Myocyte (in vitro differentiated cells): ENCODE data around the gene NTNG2. TPM values are rescaled to one million over a fixed set of nuclear protein-coding genes. Genes with fewer than 3 reads are reported as not detected.

ENCODE experiments used
- DNase-seq: peaks from one replicate; pipeline ENCODE4 v3.0.0-alpha.2; 2012; ENCODE audit warnings: low read depth
- total RNA-seq: library from RNA; depleted of rRNA; stranded (reverse); fragments of >200 nt; gene quantifications from 2 replicates; pipeline ENCODE4 v1.2.3, GENCODE V29; 2014

NTNG2 gene
- total RNA-seq, 1 donor from 2014 or later, result 2.0 TPM

DNA sequence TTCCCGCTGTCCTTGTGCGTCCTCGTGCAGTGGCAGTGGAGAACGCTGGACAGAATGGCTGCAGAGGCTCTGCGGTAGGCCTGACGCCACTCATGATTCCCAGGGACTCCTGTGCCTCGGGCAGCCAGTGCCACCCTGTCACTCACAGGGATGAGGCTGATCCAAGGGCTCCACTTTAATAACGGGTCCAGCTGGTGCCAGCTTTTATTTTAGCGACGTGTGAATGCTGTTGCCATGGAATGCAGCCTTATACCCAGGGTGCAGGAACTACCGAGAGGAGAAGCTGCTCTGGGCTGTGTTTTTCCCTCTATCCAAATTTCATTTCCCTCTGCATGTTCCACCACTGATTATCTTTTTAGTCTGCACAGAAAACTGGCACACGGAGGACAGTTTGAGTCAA is 15.8 kb upstream of the NTNG2 start:
- no peak for DNase-seq

DNA sequence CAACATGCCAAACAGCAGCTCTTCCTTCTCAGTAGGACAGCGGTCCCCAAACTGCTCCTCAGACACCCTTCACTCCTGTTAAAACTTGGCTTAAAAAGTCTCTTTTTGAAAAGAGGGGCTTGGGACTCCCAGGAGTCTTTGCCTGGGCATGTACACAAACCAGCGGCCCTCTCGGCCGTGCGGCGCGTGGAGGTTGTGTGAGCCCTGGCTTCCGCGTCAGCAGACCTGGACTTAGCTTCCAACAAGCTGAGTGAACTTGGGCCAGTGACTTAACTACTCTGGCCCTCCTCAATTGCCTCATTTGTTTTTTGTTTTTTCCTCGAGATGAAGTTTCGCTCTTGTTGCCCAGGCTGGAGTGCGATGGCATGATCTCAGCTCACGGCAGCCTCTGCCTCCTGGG is 15.3 kb upstream of the NTNG2 start:
- DNase-seq, result no peak

DNA sequence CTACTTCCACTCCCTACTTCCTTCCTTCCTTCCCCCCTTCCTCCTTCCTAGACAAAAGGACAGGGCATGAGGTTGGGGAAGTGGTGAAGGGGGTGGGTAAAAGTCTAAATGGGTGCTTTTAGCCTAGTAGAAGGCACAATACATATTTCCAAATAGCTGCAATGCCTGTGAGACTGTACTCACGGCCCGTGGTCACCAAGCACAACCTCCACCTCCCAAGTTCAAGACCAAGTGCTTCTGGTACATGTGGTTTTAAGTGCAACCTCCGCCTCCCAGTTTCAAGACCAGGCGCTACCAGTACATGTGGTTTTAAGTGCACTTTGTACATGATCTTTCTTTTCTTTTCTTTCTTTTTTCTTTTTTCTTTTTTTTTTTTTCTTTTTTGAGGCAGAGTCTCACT is 14.5 kb upstream of the NTNG2 start:
- DNase-seq, result no peak

DNA sequence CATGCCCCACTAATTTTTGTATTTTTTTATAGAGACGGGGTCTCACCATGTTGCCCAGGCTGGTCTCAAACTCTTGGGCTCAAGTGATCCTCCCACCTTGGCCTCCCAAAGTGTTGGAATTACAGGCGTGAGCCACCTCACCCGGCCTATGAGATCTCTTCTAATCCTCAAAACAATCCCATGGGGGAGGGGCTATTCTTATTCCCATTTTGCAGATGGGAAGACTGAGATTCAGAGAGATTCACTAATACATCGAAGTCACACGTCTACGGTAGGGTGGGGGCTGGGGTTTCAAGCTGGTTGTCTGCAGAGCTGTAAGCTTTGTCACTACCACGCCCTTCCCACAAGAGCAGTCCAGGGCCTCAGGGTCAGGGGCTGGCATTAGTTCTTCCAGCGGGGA is 14.0 kb upstream of the NTNG2 start:
- no peak for DNase-seq

DNA sequence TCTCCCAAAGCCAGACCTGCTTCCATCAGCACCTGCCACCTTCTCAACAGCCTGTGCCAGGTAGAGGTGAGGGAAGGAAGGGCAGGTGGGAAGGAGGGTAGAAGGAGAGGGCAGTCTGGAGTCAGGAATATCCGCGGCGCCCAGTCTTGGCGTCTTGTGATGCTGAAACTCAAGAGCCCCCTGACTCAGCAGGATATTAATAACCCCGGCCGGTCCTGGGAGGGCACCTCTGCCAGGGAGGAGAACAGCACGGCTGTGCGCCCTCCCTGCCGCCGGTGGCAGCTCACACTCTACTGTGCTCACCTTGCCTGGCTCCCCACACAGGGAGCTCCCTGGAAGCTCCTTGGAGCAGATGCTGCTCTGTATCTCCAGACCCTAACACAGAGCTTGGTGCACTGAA is 11.6 kb upstream of the NTNG2 start:
- DNase-seq, result no peak

DNA sequence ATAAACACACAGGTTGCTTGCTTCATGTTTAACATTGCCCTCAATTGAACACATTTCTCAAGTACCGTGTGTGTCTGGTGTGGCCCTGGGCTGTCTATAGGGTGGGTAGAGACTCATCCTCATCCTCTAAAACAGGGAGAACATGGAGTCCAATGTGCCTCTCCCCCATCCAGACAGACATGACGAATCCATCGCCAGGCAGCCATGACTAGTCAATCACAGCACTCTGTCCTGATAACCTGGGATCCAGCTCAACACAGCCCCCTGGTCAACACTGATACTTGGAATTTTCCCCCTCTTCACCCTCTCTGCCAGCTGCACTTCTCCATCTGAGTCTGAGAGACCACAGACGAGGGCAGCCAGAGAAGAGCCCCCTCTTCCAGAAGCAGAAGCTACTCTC is 10.7 kb upstream of the NTNG2 start:
- DNase-seq, result no peak

DNA sequence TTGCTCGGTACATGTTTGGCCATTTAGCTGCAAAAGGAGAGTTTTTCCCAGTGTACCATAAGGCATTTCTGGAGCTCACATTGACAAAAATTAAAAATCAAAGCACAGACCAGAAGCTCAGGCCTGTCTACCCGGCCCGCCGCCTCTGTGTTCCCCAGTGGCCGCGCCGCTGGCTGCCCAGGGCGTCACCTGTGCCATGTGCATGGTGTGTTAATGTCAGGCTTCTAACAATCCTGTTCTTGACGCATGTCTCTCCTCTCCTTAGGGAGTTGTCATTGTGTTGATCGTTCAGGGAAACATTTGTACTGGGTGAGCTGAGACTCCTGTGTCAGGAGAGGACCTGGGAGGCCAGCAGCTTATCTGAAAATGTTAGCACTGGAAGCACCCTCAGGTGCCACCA is 9.6 kb upstream of the NTNG2 start:
- DNase-seq, result no peak

DNA sequence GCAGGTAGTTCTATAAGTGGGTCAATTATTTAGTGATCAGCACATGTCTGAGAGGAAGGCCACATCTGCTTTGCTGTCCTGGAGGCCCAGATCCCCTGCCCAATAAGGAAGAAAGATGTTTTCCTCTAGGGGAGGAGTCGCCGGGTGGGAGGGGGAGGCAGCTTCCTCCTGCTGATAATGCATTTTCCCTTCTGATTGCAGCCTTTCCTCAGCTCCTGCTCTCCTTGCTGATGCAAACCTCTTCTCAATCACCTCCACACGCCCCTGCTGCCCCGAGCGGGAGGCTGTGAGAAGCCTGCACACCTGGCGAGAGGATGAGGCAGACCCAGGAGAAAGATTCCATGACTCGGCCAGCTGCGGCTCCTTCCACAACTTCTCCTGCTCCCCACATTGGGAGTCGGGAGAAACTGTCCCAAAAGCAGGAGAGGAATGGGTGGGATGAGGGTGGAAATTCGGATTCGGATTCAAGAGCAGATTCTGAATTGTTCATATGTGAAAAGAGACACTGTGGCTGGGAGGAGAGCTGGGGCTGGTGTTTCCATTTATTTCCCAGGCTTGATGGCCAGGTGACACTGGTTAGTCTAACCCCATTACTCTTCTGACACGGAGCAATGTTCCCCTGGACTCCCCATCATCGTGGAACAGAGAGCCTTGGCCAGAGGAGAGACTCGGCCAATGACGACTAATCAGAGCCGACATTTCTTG is 6.8 kb upstream of the NTNG2 start:
- DNase-seq, result no peak

DNA sequence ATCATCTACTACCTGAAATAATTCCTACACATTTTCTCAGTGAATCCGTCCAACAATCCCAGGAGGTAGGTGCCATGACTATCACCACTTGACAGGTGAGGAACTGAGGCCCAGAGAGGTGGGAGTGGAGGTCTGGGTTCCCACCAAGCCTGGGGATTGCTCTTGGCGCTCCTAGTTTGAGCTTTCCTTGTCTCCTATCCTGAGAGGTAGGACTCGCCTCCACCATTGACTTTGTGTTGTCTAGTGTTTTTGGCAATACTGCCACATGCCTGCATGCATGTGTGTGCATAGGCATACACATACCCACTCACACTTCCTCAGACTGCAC is 6.3 kb upstream of the NTNG2 start:
- DNase-seq, result no peak

DNA sequence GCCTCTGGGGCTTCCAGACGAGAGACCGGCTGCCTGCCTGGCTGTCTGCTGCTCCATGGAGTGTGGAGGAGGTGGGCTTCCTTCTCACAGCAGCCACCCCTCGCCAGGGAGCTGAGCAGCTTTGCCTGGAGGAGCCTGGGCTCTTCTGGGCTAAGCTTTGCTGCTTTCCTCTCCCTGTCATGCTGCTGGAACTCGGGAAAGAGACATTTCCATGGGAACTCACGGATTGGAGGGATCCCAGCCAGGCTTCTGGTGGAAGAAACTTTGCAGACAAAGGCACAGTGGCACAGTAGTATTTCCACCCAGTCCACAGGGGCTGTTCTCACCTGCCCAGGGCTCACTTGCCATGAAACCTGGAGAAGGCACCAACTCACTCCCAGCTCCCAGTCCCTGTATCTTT is 5.6 kb upstream of the NTNG2 start:
- no peak for DNase-seq

DNA sequence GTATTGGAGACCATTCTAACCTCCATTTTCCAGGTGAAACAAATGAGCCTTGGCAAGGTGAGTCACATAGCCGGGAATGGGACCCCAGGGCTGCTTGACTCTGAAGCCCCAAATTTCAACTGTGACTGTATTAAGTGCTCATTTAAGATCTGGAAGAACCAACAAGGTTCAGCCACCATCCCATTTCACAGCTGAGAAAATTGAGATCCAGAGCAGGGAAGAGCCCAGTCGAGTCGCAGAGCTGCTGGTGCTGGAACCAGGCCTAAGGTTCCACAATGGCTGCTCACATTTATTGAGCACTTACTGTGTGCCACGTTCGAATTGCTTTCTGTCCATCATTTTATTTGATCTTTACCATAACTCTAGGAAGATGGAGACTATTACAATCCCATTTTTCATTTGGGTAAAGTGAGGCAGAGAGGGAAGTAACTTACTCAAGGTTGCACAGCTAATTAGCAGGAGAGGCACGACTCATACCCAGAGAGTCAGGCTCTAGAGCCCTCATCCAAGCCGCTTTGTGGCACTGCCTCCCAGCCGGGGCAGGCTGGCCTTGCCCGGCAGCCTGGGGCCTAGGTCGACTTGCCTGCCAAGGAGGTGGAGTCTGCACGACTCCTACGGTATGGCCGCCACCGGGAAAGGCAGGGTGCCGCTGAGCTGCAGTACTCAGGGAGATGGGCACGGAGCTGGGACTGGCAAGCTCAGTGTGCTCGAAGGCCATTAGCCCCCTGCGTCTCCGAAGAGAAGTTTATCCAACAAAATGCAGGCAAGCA is 4.3 kb upstream of the NTNG2 start:
- DNase-seq, result no peak

DNA sequence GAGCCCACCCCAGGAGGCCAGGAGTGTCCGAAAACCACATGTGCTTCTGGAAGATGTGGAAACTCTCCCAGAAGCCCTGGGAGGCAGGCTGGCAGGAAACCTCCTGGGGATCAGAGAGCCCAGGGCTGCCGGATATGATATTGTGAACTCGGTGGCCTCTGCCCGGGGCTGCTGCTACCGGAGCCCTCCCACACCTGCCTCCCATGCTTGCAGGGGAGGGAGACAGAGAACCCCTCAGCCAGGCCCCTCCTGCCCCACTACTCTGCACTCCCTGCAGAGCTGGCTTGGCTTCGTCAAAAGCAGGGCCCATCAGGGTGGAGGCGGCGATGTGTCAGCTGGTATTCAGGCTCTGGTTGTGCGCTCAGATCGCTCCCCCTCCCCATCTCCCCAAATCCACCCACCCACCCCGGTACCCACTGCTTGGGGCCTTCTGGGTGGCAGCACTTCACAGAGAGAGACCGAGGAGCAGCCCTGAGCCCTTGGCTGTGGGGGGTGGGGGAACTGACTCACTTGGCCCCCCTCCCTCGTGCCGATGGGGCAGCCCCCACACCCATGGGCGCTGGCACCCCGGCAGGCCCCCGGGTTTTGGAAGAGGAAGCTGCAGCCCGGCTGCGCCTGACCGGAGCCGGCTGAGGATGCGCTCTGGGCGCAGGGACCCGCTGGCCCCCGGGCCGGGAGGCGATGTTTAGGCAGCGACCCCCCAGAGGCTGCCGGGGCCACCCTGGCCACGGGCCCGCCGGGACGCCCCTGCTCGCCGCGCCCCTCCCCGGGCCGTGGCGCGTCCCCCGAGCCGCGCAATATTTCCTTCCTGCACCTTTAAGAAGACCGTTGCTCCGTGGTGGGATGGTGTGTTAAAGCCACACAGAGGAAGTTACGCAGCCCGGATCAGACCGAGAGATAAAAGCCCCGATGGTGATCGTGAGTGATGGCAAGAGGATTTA is 786 bp upstream of the NTNG2 start:
- peak; percentile 59 for DNase-seq

DNA sequence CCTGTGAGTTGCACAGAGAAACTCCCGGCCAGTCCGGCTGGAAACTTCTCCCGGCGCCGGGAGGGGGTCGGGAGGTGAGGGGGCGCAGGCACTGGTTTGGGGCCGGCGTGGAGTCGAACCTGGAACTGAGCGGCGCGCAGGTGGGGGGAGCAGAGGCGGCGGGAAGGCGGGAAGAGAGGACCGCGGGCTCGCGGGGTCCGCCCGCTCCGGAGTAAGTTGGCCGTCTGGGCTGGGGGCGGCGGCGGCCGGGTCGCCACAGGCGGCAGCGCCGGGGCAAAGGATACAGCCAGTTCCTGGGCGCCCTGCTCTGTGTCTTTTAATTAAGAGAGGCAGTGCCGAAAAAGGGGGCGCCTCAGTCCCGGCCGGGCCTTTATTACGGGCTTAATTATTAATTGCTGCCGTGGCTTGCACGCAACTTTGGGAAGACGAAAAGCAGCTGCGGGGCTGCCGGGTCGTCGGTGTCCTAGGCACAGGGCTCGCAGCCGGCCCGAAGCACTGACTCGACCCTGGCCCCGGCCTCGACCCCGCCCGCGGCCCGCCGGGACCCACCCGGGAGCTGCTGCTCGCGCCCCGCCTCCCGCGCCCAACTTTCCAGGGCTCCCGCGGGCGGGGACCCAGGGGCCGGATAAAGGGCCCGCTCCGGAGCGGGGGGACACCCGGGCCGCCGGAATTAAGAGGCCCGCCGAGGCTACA is 1.1 kb downstream of the NTNG2 start:
- no peak for DNase-seq

DNA sequence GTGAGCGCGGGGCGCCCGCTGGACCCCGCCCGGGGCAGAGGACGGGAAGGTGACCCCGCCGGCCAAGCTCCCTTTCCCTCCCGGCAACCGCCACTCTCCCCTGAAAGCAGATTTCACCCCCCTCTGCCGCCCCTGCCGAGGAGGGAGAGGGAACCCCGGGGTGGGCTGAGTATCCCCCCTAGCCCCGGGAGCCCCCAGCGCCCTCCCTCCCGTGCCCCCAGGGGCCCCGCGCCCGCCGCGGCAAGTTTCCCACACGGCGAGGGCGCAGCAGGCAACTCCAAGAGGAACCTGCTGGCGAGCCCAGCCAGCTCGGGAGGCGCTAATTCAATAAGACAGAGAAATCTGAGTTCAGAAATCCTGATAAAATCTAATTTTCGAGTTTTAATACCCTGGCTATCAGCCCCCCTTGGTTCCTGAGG is 1.6 kb downstream of the NTNG2 start:
- peak; percentile 22 for DNase-seq

DNA sequence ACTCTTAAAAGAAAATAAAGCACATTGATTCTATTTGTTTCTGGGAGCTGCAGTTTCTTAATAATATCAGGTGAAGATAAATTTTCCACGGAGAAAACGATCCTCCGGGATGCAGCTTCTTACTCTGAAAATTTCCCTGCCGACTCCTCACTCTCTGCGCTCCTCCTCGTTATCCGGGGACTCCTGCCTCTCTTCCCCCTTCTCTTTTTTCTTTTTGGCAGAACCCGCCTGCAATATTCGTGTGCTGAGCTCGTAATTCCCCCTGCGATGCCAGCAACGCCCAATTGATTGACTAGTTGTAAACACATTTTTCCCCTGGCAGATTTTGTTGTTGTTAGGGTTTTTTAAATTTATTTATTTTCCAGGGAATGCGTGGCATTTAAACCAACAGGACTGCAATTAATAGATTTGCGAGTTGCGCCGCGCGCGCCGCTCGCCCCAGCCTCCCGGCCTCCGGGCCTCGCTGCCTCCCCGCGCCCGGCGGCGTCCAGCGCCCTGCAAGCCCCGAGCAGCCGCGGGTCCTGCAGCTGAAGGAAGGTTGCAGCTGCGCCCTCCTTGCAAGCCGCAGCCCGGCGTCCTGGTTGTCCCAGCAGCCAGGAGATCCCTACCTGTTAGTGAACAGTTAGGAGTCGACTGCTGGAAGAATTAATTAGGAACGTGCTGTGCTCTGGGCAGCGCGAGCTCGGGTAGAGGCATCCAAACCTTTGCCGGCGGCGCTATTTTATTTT is 2.2 kb downstream of the NTNG2 start:
- no peak for DNase-seq

DNA sequence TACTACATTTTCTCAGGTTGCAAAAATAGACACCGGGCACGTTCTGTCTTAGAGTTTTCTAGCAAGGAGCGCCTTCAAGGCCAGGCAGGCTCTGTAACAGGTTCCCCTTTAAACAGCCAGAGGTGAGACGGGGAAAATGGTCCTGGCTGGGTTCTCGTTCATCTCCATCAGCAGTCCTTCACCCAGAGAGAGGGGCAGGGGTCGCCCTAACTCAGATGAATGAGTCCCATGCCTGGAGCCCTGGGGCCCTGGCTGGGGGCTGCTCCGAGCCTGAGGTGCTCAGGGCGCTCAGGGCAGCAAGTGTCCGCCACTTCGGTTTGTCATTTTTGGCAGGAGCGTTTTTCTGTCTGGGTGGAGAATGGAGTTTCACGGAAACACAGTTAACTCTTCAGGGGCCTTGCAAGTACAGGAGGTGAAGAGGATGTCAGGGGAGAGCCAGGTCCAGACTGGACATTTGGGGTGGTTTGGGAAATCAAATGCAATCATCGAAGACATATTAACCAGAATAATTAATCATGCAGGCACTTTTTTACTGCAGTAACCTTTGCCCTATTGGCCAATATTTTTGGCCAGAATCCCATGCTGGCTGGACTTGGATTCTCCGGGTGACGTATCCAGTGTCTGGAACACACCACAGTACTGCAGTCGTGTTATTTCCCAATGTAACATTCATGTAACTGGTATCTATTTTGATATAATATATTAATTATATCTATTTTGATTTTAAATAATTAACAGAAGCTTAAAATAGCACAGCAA is 2.9 kb downstream of the NTNG2 start:
- no peak for DNase-seq

DNA sequence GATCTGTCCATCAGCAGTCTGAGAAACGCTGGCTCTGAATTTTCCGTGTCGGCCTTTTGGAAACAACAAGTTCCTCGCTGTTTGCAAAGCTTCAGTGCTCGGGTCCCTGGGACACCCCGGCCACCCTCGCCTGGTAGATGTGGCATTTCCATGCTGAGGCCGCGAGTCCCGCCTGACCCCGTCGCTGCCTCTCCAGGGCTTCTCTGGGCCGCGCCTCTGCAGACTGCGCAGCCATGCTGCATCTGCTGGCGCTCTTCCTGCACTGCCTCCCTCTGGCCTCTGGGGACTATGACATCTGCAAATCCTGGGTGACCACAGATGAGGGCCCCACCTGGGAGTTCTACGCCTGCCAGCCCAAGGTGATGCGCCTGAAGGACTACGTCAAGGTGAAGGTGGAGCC is 4.7 kb downstream of the NTNG2 start:
- DNase-seq, result no peak

DNA sequence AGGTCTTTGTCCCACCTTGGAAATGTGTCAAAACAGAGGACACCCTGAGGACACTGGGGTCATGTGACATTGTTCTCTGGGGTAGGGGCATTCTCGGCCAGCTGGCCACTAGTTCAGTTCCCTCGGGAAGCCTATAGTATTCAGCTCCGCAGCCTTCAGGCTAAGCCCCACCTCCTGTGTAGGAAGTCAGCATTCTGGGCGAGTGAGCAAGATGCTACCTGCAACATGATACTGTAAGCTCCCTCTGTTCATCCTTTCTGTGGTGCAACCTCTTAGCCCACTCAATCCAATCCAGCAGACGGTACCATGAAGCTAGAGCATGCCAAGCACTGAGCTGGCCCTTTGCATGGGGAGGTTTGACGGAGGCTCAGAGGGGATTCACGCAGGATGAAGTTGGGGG is 5.3 kb downstream of the NTNG2 start:
- DNase-seq, result no peak

DNA sequence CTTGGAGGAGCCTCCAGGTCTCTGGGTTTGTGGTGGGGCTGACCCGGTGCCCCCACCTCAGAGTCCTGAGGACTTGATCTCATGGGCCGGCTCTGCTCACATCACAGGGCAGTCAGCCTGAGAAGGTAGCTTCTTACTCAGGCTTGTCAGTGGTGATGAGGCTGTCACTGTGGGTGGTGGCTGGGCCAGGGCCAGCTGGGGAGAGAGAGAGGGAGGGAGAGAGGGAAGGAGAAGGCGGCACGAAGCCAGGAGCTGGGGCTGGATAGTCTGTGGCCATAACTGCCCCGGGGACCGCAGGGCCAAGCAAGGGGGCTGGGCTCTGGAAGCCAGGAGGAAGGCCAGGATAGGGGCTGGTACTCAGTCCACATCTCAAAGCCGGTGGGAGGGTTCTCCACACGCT is 6.5 kb downstream of the NTNG2 start:
- DNase-seq, result peak; percentile 61

DNA sequence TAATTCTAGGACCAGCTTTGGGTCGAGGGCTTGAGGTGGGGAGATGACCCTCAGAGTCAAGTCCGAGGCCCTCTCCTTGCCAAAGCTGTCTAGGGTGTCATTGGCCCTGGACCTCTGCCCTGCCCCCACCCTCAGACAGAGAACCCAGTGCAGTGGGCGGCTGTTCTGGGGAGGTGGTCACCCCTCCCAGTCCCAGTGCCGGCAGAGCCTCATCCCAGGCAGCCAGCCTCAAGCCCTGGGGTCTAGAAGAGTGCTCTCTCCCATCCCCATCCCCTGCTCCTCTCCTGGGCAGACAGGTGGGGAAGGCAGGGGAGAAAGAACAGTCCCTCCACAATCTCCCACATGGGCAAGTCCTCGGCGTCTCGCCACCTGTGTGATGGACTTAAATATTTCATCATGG is 7.0 kb downstream of the NTNG2 start:
- no peak for DNase-seq
